ENCODE results near the gene IFT43. TPM values are rescaled to one million over a fixed set of nuclear protein-coding genes. Genes with fewer than 3 reads are reported as not detected.

IFT43 gene
- total RNA-seq, 1 donor from 2014 or later, result 31.8 TPM

GRCh38 chr14:75979648-75980565, 5.7 kb upstream of the IFT43 start:
- FAIRE-seq (no peak), DNase-seq (ENCODE audit: low spot score in 2 of 2) (peak in 1 of 2 donors; percentile 44)

GRCh38 chr14:75980856-75981255, 4.7 kb upstream of the IFT43 start:
- no peak for DNase-seq (ENCODE audit: low spot score in 2 of 2)
- no peak for FAIRE-seq

GRCh38 chr14:75981426-75982265, 3.9 kb upstream of the IFT43 start, which contains the start of gene TGFB3:
Gene TGFB3 (minus strand): TSS chr14:75981995. CDS start chr14:75980893, 1,102 bp downstream.
- no peak for FAIRE-seq
- peak; percentile 53 to 64 for DNase-seq (ENCODE audit: low spot score in 2 of 2)

GRCh38 chr14:75982266-75983018, 3.1 kb upstream of the IFT43 start:
- peak; percentile 79 to 86 for DNase-seq (ENCODE audit: low spot score in 2 of 2)
- FAIRE-seq, result no peak

- FAIRE-seq, result no peak
Observed at GRCh38 chr14:75983019-75983358, 2.6 kb upstream of the IFT43 start.

GRCh38 chr14:75984674-75985073, 889 bp upstream of the IFT43 start:
- DNase-seq (ENCODE audit: low spot score in 2 of 2), result no peak
- FAIRE-seq, result no peak

More at GRCh38 chr14:75983019-75983358, 2.6 kb upstream of the IFT43 start:
- no peak for DNase-seq (ENCODE audit: low spot score in 2 of 2)

- FAIRE-seq, result no peak
Observed at GRCh38 chr14:75986439-75986765, 839 bp downstream of the IFT43 start.

GRCh38 chr14:75987201-75987970, 1.8 kb downstream of the IFT43 start:
- FAIRE-seq, result no peak
- no peak for DNase-seq (ENCODE audit: low spot score in 2 of 2)

More at GRCh38 chr14:75986439-75986765, 839 bp downstream of the IFT43 start:
- no peak for DNase-seq (ENCODE audit: low spot score in 2 of 2)

- DNase-seq (ENCODE audit: low spot score in 2 of 2) (no peak), FAIRE-seq (no peak)
Observed at GRCh38 chr14:75989134-75989533, 3.6 kb downstream of the IFT43 start.

GRCh38 chr14:75990297-75990696, 4.7 kb downstream of the IFT43 start:
- FAIRE-seq (no peak), DNase-seq (ENCODE audit: low spot score in 2 of 2) (no peak)

- FAIRE-seq (no peak), DNase-seq (ENCODE audit: low spot score in 2 of 2) (no peak)
Observed at GRCh38 chr14:75991753-75992152, 6.2 kb downstream of the IFT43 start.

- FAIRE-seq, result no peak
- no peak for DNase-seq (ENCODE audit: low spot score in 2 of 2)
Observed at GRCh38 chr14:75993567-75994041, 8.0 kb downstream of the IFT43 start.

- FAIRE-seq (no peak), DNase-seq (ENCODE audit: low spot score in 2 of 2) (no peak)
Observed at GRCh38 chr14:75995372-75996041, 9.9 kb downstream of the IFT43 start.

GRCh38 chr14:75996488-75996887, 10.9 kb downstream of the IFT43 start:
- FAIRE-seq (no peak), DNase-seq (ENCODE audit: low spot score in 2 of 2) (no peak)

GRCh38 chr14:75999511-76000190, 14.1 kb downstream of the IFT43 start:
- DNase-seq (ENCODE audit: low spot score in 2 of 2) (no peak), FAIRE-seq (no peak)

GRCh38 chr14:76002383-76002782, 16.8 kb downstream of the IFT43 start:
- FAIRE-seq (no peak), DNase-seq (ENCODE audit: low spot score in 2 of 2) (no peak)

GRCh38 chr14:76006253-76006652, 20.7 kb downstream of the IFT43 start:
- DNase-seq (ENCODE audit: low spot score in 2 of 2) (no peak), FAIRE-seq (no peak)

GRCh38 chr14:76007379-76007778, 21.8 kb downstream of the IFT43 start:
- FAIRE-seq, result no peak
- no peak for DNase-seq (ENCODE audit: low spot score in 2 of 2)

GRCh38 chr14:76007852-76008251, 22.3 kb downstream of the IFT43 start:
- DNase-seq (ENCODE audit: low spot score in 2 of 2) (no peak), FAIRE-seq (no peak)
